ENCODE results near the gene GRIK1. TPM values are rescaled to one million over a fixed set of nuclear protein-coding genes. Genes with fewer than 3 reads are reported as not detected.

GRIK1 gene
- total and polyA plus RNA-seq, 12 donors = not detected

DNA sequence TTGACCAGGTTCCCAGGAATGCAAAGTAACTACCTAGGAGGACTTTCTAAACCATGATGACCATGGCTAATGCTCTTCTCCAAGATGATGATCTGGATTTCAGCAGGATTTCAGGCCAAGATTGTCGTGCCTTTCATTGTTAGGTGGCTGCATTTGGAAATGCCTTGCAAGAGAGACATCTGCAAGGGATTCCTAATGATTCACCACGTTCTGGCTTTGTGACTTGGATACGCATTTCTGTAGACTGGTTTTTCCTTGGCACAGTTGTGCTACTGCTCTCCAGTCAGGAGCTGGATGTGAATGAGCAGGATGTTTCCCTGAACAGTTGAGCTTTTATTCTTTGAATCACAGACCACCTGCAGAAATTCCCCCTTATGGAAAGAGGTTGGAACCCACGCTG, 428.7 kb downstream of the GRIK1 start:
- ATAC-seq = no peak
- intact Hi-C loops (cut with DNase I) = no loop called here
- DNase-seq = no peak
- Histone ChIP-seq H3K4me1 (no peaks in the 10 kb centered on the region), H3K4me3 (no peak overlapping the region), H3K36me3 (peaks cover 0 to 5% (median 0%) of the 10 kb centered on the region in 9 donors), H3K27ac (no peak overlapping the region), H3K9me3 (peaks cover 0 to 28% (median 13%) of the 10 kb centered on the region in 11 donors), H3K27me3 (no peaks in the 10 kb centered on the region)
- WGBS, 2 donors = 85 to 86% methylated on average over 4 of the region's 4 CpGs
- TF ChIP-seq CTCF (IDR thresholded peaks at IDR 0.05) = no peak

DNA sequence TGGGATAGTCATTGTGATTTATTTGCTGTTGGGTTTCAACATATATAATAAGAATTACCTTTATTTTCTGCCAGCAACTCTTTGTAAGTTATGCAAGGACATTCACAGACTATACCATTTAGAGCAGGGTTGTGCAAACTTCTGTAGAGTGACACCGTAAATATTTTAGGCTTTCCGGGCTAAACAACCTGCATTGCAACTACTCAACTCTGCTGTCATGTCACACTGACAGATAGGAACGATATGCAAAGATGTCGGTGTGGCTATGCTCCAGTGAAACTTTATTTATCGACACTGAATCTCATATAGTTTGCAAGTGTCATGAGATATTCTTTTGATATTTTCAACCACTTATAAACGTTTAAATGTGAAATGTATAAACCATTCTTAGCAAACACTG, 430.7 kb downstream of the GRIK1 start:
- H3K27ac ChIP-seq = no peak overlapping the region
- no peaks in the 10 kb centered on the region for H3K4me1 ChIP-seq
- 85% methylated on average over 6 of the region's 6 CpGs for WGBS, 2 donors
- no peak overlapping the region for H3K4me3 ChIP-seq
- no peaks in the 10 kb centered on the region for H3K36me3 ChIP-seq
- no peak for DNase-seq
- TF ChIP-seq CTCF (IDR thresholded peaks at IDR 0.05) = no peak
- H3K9me3 ChIP-seq = peaks cover 0 to 14% (median 7%) of the 10 kb centered on the region in 11 donors
- ATAC-seq = no peak
- intact Hi-C loops (cut with DNase I) = no loop called here
- H3K27me3 ChIP-seq = no peaks in the 10 kb centered on the region

DNA sequence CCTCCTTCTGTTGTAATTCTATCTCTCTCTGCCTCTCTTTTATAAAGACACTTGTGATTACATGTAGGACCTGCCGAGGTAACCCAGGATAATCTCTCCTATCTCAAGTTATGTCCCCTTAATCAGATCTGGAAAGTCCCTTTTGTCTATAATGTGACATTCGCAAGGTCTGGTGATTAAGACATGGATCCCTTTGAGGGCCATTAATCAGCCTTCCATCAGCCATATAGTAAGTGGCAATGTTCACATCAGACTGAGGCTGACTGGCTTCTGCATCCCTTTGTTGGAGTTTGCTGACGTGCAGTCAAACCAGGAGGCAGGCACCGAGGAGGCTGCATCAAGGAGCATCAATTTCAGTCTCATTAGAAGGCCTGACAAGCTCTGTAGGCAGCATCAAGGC, 431.5 kb downstream of the GRIK1 start:
- Histone ChIP-seq H3K36me3 (no peaks in the 10 kb centered on the region), H3K9me3 (peaks cover 0 to 6% (median 0%) of the 10 kb centered on the region in 11 donors), H3K4me3 (no peak overlapping the region), H3K27me3 (no peaks in the 10 kb centered on the region), H3K4me1 (no peaks in the 10 kb centered on the region), H3K27ac (no peak overlapping the region)
- no peak for DNase-seq
- WGBS, 2 donors = 78 to 79% methylated on average over 4 of the region's 4 CpGs
- no peak for TF ChIP-seq CTCF (IDR thresholded peaks at IDR 0.05)
- intact Hi-C loops (cut with DNase I) = no loop called here
- no peak for ATAC-seq

- Histone ChIP-seq H3K4me1 (no peaks in the 10 kb centered on the region), H3K27me3 (no peaks in the 10 kb centered on the region), H3K36me3 (no peaks in the 10 kb centered on the region), H3K4me3 (no peak overlapping the region), H3K9me3 (no peaks in the 10 kb centered on the region), H3K27ac (no peak overlapping the region)
- DNase-seq (no peak), ATAC-seq (no peak)
- TF ChIP-seq CTCF (IDR thresholded peaks at IDR 0.05) = no peak
- intact Hi-C loops (cut with DNase I) = no loop called here
- WGBS, 2 donors = 83 to 89% methylated on average over 3 of the region's 3 CpGs
Observed at GRCh38 chr21:29506947-29507346, 432.8 kb downstream of the GRIK1 start.

DNA sequence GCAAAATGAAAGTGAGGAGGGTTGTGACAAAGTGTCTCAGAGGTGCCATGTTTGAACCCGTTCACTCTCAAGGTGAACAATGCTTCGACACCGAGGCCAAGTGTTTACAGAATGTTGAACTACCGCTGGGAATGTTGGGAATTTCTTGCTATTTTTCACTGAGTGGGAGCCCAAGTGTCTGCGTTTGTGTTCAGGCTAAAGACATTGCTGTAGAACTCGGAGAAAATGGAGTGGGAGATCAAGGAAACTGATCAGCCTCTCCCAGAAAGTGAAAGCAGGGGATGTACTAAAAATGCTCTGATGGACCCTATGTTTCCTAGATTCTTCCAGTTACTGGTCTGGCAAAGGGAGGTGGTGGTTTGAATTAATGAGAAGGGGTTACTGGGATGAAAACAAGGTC, 433.6 kb downstream of the GRIK1 start:
- no peak overlapping the region for H3K27ac ChIP-seq
- intact Hi-C loops (cut with DNase I) = no loop called here
- H3K9me3 ChIP-seq = no peaks in the 10 kb centered on the region
- TF ChIP-seq CTCF (IDR thresholded peaks at IDR 0.05) = no peak
- 62 to 64% methylated on average over 6 of the region's 6 CpGs for WGBS, 2 donors
- DNase-seq (no peak), ATAC-seq (no peak)
- no peaks in the 10 kb centered on the region for H3K4me1 ChIP-seq
- no peaks in the 10 kb centered on the region for H3K27me3 ChIP-seq
- no peak overlapping the region for H3K4me3 ChIP-seq
- H3K36me3 ChIP-seq = no peaks in the 10 kb centered on the region

All from heart right ventricle (tissue), 16 donors.